Activated CD8-positive, alpha-beta memory T cell treated with anti-CD3 and anti-CD28 coated beads for 36 hours (primary cell): ENCODE measurements around the gene SLC16A9. TPM values are rescaled to one million over a fixed set of nuclear protein-coding genes. Genes with fewer than 3 reads are reported as not detected.

Source experiments
- CTCF ChIA-PET: fragments of 350-600 bp; sonication (Branson Sonifier 250); formaldehyde crosslinking; loops from one replicate; lab custom pipeline; 2021; ENCODE audit warnings: antibody characterized with exemption; lab: Charles Lee
- POLR2A ChIA-PET: fragments of 350-600 bp; sonication (Branson Sonifier 250); formaldehyde crosslinking; loops from one replicate; lab custom pipeline; 2021; ENCODE audit warnings: antibody characterized with exemption; lab: Charles Lee
- total RNA-seq, 2 experiments: library from RNA; stranded (reverse); gene quantifications; one replicate each; pipeline ENCODE4 v1.2.3, GENCODE V29; 2021

SLC16A9 gene
- total RNA-seq, 2 experiments from 2014 or later: 0.42 to 0.67 TPM

GRCh38 chr10:59617996-59618395, 91.7 kb downstream of the SLC16A9 start:
- CTCF ChIA-PET: interaction anchor here (1.0 kb wide), 1 partner anchor 416 kb away, joined by 4 read pairs; no protein-coding TSS in a partner anchor
- POLR2A ChIA-PET: no interaction called here

- CTCF ChIA-PET: interaction anchor here (1.3 kb wide), 1 partner anchor 11 kb away, joined by 7 read pairs; no protein-coding TSS in a partner anchor
- POLR2A ChIA-PET: no interaction called here
Observed at GRCh38 chr10:59611048-59611447, 98.6 kb downstream of the SLC16A9 start.

GRCh38 chr10:59607970-59608369, 101.7 kb downstream of the SLC16A9 start:
- ChIA-PET CTCF (no interaction called here), POLR2A (no interaction called here)

DNA sequence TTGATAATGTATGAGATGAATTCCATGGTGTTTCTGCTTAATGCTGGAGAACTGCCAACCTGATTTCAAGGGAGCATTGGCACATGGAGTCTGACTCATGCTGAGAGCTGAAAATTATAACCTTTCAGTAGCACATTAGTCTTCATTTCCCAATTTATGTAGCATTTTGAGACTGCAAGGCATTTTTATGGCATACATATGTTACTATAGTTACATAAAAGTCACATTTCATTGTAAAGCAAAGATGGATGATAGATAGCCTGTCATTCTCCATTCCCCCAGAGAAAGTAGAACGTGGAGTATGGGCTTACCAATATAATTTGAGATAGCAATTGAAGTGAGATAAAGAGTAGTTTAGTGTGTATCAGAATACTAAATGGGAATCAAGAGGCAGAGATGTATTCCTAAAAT, 103.1 kb downstream of the SLC16A9 start:
- ChIA-PET CTCF (no interaction called here), POLR2A (no interaction called here)

- ChIA-PET CTCF (no interaction called here), POLR2A (no interaction called here)
Observed at GRCh38 chr10:59601985-59602384, 107.7 kb downstream of the SLC16A9 start.

Other genes starting within 250 kb of the SLC16A9 start
- gene MRLN, start 43.6 kb upstream of the SLC16A9 start, total RNA-seq: not detected
- gene CCDC6, start 196.7 kb upstream of the SLC16A9 start, total RNA-seq: 10 to 100 TPM; 55.4 to 55.9 TPM